Esophagus squamous epithelium (tissue), 4 donors: ENCODE measurements around the gene LRRC36.

Experiments used
- POLR2A ChIP-seq, 4 donors: fragments of 450-650 bp; IDR thresholded peaks; one replicate each; pipeline ENCODE4 v1.6.1; 2017; ENCODE audit warnings: antibody characterized with exemption in 4 of 4, mild to moderate bottlenecking in 4 of 4, moderate library complexity in 3 of 4
- TF ChIP-seq, protein P1 (sequence below), 6 experiments: fragments of 450-650 bp in 4 of 6; fragments of 200-600 bp in 2 of 6; sonication (generic) in 2 of 6; IDR thresholded peaks; one replicate each; pipeline ENCODE4 v1.5.1; 2016 to 2019; ENCODE audit warnings: antibody characterized with exemption in 6 of 6, mild to moderate bottlenecking in 4 of 6, moderate library complexity in 4 of 6

DNA sequence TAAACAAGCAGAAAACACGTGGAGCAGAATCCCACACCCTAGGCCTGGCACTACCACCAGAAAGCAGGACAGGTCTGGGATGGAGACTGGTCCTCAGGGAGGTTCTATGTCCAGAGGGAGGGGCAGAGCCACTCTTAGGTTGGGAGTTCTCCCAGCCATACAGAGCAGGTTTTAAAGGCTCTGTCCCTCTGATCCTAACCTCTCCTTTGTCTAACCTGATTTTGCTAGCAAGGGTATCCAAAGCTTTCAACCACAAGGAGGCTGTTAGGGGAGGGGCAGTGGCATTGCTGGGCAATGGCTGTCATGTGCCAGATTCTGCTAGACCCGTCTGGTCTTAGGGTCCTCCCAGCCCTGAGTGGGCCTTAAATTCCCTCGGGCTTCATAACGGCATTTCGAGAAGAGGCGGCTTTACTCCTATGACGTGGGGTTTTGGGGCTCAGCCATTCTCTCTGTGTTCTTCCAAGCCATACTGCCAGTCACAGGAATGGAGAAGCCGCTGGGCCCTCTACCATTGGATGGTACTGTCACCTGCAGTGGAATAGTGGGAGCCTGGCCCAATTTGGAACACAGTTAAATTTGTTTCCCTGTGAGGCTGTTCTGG is 61.0 kb downstream of the LRRC36 start:
- TF ChIP-seq, protein P1, sequence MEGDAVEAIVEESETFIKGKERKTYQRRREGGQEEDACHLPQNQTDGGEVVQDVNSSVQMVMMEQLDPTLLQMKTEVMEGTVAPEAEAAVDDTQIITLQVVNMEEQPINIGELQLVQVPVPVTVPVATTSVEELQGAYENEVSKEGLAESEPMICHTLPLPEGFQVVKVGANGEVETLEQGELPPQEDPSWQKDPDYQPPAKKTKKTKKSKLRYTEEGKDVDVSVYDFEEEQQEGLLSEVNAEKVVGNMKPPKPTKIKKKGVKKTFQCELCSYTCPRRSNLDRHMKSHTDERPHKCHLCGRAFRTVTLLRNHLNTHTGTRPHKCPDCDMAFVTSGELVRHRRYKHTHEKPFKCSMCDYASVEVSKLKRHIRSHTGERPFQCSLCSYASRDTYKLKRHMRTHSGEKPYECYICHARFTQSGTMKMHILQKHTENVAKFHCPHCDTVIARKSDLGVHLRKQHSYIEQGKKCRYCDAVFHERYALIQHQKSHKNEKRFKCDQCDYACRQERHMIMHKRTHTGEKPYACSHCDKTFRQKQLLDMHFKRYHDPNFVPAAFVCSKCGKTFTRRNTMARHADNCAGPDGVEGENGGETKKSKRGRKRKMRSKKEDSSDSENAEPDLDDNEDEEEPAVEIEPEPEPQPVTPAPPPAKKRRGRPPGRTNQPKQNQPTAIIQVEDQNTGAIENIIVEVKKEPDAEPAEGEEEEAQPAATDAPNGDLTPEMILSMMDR (IDR thresholded peaks at IDR 0.05) = no peak
- no peak for TF ChIP-seq POLR2A (IDR thresholded peaks at IDR 0.05)
